ENCODE measurements around the gene HK1.
A peak's percentile ranks its signal among the peaks of the same experiment; 100 is the strongest.

Gene HK1

DNA sequence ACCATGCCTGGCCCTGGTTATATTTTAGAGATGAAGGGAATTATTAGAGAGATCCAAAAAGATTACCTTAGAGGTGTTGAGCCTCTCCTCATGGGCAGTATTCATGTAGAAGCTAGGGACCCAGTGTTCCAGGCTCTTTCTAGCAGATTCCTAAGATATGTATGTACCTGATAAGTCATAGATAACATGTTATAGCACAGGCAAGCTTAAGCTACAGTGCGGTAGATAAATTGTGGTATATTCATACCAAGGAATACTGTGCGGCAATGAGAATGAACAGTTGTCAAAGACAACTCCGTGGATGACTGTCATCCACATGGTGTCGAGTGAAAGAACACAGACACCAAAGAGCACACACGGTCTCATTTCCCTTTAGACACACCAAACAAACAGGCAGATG, 85.4 kb downstream of the HK1 start:
- peak overlapping the region; percentile 73 to 97 for H3K27ac ChIP-seq
- TF ChIP-seq, protein P1, sequence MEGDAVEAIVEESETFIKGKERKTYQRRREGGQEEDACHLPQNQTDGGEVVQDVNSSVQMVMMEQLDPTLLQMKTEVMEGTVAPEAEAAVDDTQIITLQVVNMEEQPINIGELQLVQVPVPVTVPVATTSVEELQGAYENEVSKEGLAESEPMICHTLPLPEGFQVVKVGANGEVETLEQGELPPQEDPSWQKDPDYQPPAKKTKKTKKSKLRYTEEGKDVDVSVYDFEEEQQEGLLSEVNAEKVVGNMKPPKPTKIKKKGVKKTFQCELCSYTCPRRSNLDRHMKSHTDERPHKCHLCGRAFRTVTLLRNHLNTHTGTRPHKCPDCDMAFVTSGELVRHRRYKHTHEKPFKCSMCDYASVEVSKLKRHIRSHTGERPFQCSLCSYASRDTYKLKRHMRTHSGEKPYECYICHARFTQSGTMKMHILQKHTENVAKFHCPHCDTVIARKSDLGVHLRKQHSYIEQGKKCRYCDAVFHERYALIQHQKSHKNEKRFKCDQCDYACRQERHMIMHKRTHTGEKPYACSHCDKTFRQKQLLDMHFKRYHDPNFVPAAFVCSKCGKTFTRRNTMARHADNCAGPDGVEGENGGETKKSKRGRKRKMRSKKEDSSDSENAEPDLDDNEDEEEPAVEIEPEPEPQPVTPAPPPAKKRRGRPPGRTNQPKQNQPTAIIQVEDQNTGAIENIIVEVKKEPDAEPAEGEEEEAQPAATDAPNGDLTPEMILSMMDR (IDR thresholded peaks at IDR 0.05), result no peak

GRCh38 chr10:69364232-69364940, 86.1 kb downstream of the HK1 start:
- Histone ChIP-seq H3K27ac (peak overlapping the region; percentile 73 to 97), H3K4me3 (no peak overlapping the region)
- no peak for DNase-seq (ENCODE audit: low spot score)
- TF ChIP-seq, protein P1 (IDR thresholded peaks at IDR 0.05), result no peak

More for the DNA sequence above, 85.4 kb downstream of the HK1 start:
- no peak for DNase-seq (ENCODE audit: low spot score)
- no peak overlapping the region for H3K4me3 ChIP-seq

DNA sequence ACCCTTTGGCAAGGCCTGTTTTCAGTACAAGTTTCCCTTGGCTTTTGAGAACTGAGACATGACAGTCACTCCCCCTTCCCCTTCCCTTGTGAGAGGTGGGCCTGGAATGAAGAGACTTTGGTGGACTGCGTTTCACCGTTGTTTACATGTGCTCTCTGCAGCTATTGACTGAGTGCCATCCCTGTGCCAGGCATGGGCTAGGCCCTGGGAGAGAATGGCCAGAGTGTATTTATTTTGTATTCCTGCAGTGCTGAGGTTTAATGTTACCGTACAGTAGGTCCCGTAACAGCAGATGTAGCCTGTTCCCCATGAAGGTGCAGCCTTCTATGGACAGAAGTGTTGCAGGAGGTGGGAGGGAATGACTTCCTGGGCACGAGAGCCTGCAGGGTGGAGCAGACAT, 88.4 kb downstream of the HK1 start:
- TF ChIP-seq, protein P1 (IDR thresholded peaks at IDR 0.05), result no peak
- Histone ChIP-seq H3K27ac (peak overlapping the region in 1 of 2 donors; percentile 97), H3K4me3 (no peak overlapping the region)
- DNase-seq (ENCODE audit: low spot score), result no peak

- TF ChIP-seq, protein P1 (IDR thresholded peaks at IDR 0.05), result no peak
- H3K4me3 ChIP-seq, result no peak overlapping the region
- no peak for DNase-seq (ENCODE audit: low spot score)
- H3K27ac ChIP-seq, result peak overlapping the region in 1 of 2 donors; percentile 97
These were observed 89.2 kb downstream of the HK1 start for GRCh38 chr10:69367469-69367868.

DNA sequence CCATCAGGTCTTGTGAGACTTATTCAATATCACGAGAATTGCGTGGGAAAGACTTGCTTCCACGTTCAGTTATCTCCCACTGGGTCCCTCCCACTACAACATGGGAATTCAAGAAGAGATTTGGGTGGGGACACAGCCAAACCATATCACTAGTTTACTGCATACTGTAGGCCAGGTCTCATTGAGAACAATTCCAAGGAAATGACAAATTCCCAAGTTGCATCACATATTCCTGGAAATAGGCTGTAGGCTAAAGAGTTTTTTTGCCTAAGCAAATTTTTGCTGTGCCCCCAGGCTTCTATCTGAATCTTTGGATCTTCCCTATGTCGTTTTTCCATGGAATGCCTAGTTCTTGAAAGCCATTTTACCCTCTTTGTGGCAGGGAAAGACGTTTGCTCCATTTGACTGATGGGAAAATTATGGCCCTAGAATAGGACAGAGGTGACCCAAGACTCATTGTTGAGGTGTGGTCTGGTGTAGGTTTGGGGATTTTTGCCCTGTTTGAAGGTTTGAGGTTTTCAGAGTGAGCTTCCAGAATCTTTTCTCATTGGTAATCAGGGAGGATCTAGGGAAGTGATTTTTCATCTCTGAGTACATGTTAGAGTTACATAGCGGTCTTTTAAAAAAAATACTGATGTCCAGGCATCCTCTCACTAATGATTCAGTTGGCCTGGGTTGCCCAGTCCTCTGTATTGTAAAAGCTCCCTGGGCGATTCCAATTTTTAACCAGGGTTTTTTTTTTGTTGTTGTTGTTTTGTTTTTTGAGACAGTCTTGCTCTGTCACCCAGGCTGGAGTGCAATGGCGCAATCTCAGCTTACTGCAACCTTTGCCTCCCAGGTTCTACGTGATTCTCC, 94.1 kb downstream of the HK1 start:
- Histone ChIP-seq H3K27ac (peak overlapping the region in 1 of 2 donors; percentile 18), H3K4me3 (no peak overlapping the region)
- DNase-seq (ENCODE audit: low spot score), result no peak
- TF ChIP-seq, protein P1 (IDR thresholded peaks at IDR 0.05), result no peak

GRCh38 chr10:69374242-69374641, 95.9 kb downstream of the HK1 start:
- peak overlapping the region in 1 of 2 donors; percentile 86 for H3K27ac ChIP-seq
- TF ChIP-seq, protein P1 (IDR thresholded peaks at IDR 0.05), result no peak
- no peak overlapping the region for H3K4me3 ChIP-seq
- DNase-seq (ENCODE audit: low spot score), result no peak

All from coronary artery (tissue), 2 donors.